ENCODE data around the gene CFAP77.

CFAP77 gene

GRCh38 chr9:132516301-132516700 lies 106.3 kb downstream of the CFAP77 start:
- H3K27ac ChIP-seq: no peak overlapping the region
- H2AFZ ChIP-seq (ENCODE audit: low read depth): no peak overlapping the region
- no peak for TF ChIP-seq CTCF (conservative IDR thresholded peaks at IDR 0.05; ENCODE audit: low read depth, low read length)

GRCh38 chr9:132516911-132517310 lies 106.9 kb downstream of the CFAP77 start:
- H3K4me3 ChIP-seq (IDR thresholded peaks at IDR 0.05; ENCODE audit: insufficient read depth, low read depth, low read length): no peak overlapping the region
- H4K20me1 ChIP-seq (ENCODE audit: insufficient read depth): no peaks in the 10 kb centered on the region
- H3K27ac ChIP-seq: no peak overlapping the region
- peaks cover 66% of the 10 kb centered on the region for H3K27me3 ChIP-seq (ENCODE audit: insufficient read depth, low read depth)
- H3K79me2 ChIP-seq (ENCODE audit: insufficient read depth, low read depth): no peaks in the 10 kb centered on the region
- no peaks in the 10 kb centered on the region for H3K36me3 ChIP-seq (ENCODE audit: insufficient read depth)
- TF ChIP-seq CTCF (conservative IDR thresholded peaks at IDR 0.05; ENCODE audit: low read depth, low read length): no peak
- H3K4me1 ChIP-seq (ENCODE audit: low read depth, poor library complexity, severe bottlenecking): no peaks in the 10 kb centered on the region
- no peak overlapping the region for H3K9ac ChIP-seq
- H2AFZ ChIP-seq (ENCODE audit: low read depth): no peak overlapping the region
- H3K4me2 ChIP-seq: no peak overlapping the region

More at GRCh38 chr9:132516301-132516700, 106.3 kb downstream of the CFAP77 start:
- Histone ChIP-seq H3K27me3 (ENCODE audit: insufficient read depth, low read depth) (peaks cover 63% of the 10 kb centered on the region), H3K36me3 (ENCODE audit: insufficient read depth) (no peaks in the 10 kb centered on the region), H3K4me3 (IDR thresholded peaks at IDR 0.05; ENCODE audit: insufficient read depth, low read depth, low read length) (no peak overlapping the region), H3K9ac (no peak overlapping the region), H3K4me1 (ENCODE audit: low read depth, poor library complexity, severe bottlenecking) (no peaks in the 10 kb centered on the region), H3K79me2 (ENCODE audit: insufficient read depth, low read depth) (no peaks in the 10 kb centered on the region), H4K20me1 (ENCODE audit: insufficient read depth) (no peaks in the 10 kb centered on the region), H3K4me2 (no peak overlapping the region)

- no peaks in the 10 kb centered on the region for H4K20me1 ChIP-seq (ENCODE audit: insufficient read depth)
- H3K27ac ChIP-seq: no peak overlapping the region
- H3K79me2 ChIP-seq (ENCODE audit: insufficient read depth, low read depth): no peaks in the 10 kb centered on the region
- H3K36me3 ChIP-seq (ENCODE audit: insufficient read depth): no peaks in the 10 kb centered on the region
- no peak overlapping the region for H3K4me3 ChIP-seq (IDR thresholded peaks at IDR 0.05; ENCODE audit: insufficient read depth, low read depth, low read length)
- no peak overlapping the region for H3K9ac ChIP-seq
- no peak overlapping the region for H2AFZ ChIP-seq (ENCODE audit: low read depth)
- no peak for TF ChIP-seq CTCF (conservative IDR thresholded peaks at IDR 0.05; ENCODE audit: low read depth, low read length)
- peaks cover 67% of the 10 kb centered on the region for H3K27me3 ChIP-seq (ENCODE audit: insufficient read depth, low read depth)
- H3K4me2 ChIP-seq: no peak overlapping the region
- no peaks in the 10 kb centered on the region for H3K4me1 ChIP-seq (ENCODE audit: low read depth, poor library complexity, severe bottlenecking)
These were observed 108.0 kb downstream of the CFAP77 start for GRCh38 chr9:132517815-132518550.

- TF ChIP-seq CTCF (conservative IDR thresholded peaks at IDR 0.05; ENCODE audit: low read depth, low read length): no peak
- no peak overlapping the region for H2AFZ ChIP-seq (ENCODE audit: low read depth)
- peaks cover 63% of the 10 kb centered on the region for H3K27me3 ChIP-seq (ENCODE audit: insufficient read depth, low read depth)
These were observed 108.6 kb downstream of the CFAP77 start for GRCh38 chr9:132518626-132519025.

More at GRCh38 chr9:132518626-132519025, 108.6 kb downstream of the CFAP77 start:
- Histone ChIP-seq H4K20me1 (ENCODE audit: insufficient read depth) (no peaks in the 10 kb centered on the region), H3K9ac (no peak overlapping the region), H3K79me2 (ENCODE audit: insufficient read depth, low read depth) (no peaks in the 10 kb centered on the region), H3K27ac (no peak overlapping the region), H3K4me3 (IDR thresholded peaks at IDR 0.05; ENCODE audit: insufficient read depth, low read depth, low read length) (no peak overlapping the region), H3K4me1 (ENCODE audit: low read depth, poor library complexity, severe bottlenecking) (no peaks in the 10 kb centered on the region), H3K4me2 (no peak overlapping the region), H3K36me3 (ENCODE audit: insufficient read depth) (no peaks in the 10 kb centered on the region)

All from KMS-11 (cell line).